IMR-90 (cell line): ENCODE results near the gene FDX1. TPM values are rescaled to one million over a fixed set of nuclear protein-coding genes. Genes with fewer than 3 reads are reported as not detected.

Experiments
- ATAC-seq: fragments of 200-7000 bp; cut with Tn5 transposase; 2 replicates; pipeline ENCODE4 v1.9.1; 2020; ENCODE audit warnings: low read depth, mild to moderate bottlenecking, moderate library complexity
- BruUV-seq: library from RNA; stranded (reverse); fragments of 400-500 nt; replicated peaks from 2 replicates; lab custom pipeline; 2021; lab: Mats Ljungman, UMichigan
- CTCF ChIA-PET: fragments of 300-600 bp; formaldehyde crosslinking; extraction: SDS; loops from one replicate; lab custom pipeline; 2021; ENCODE audit warnings: antibody characterized with exemption; lab: Yijun Ruan, JAX
- POLR2A ChIA-PET: fragments of 300-600 bp; sonication (Branson Sonifier 250); formaldehyde crosslinking; loops from one replicate; lab custom pipeline; 2022; ENCODE audit warnings: antibody characterized with exemption; ENCODE audit not compliant: unreplicated experiment; lab: Charles Lee
- DNase-seq: peaks from one replicate; pipeline ENCODE4 v3.0.0; 2013
- H2AFZ ChIP-seq: replicated peaks from 2 replicates; pipeline ENCODE3; 2013; ENCODE audit warnings: low read length, mild to moderate bottlenecking; ENCODE audit not compliant: poor library complexity
- H2AK5ac ChIP-seq: 2 replicates; pipeline ENCODE4 v1.6.1; 2013; ENCODE audit warnings: low read depth, low read length, inconsistent platforms
- H2AK9ac ChIP-seq: replicated peaks from 2 replicates; pipeline ENCODE3; 2013; ENCODE audit warnings: mild to moderate bottlenecking, low read depth, low read length, moderate library complexity; ENCODE audit not compliant: poor library complexity
- H2BK120ac ChIP-seq: 2 replicates; pipeline ENCODE4 v1.6.1; 2013; ENCODE audit warnings: low read depth, low read length, inconsistent platforms
- H2BK15ac ChIP-seq: 3 replicates; pipeline ENCODE4 v1.6.1; 2013; ENCODE audit warnings: low read depth, low read length, inconsistent platforms
- H2BK20ac ChIP-seq: 2 replicates; pipeline ENCODE4 v1.6.1; 2013; ENCODE audit warnings: low read depth, mild to moderate bottlenecking, inconsistent platforms, low read length, moderate library complexity
- H2BK5ac ChIP-seq: 2 replicates; pipeline ENCODE4 v1.6.1; 2013; ENCODE audit warnings: mild to moderate bottlenecking, low read depth, low read length, inconsistent platforms; ENCODE audit not compliant: poor library complexity, severe bottlenecking
- H3K14ac ChIP-seq: replicated peaks from 2 replicates; pipeline ENCODE4 v1.6.1; 2013; ENCODE audit warnings: low read depth, low read length, inconsistent platforms
- H3K18ac ChIP-seq: 2 replicates; pipeline ENCODE4 v1.6.1; 2013; ENCODE audit warnings: low read depth, low read length, control low read depth
- H3K23ac ChIP-seq: 2 replicates; pipeline ENCODE4 v1.6.1; 2013; ENCODE audit warnings: low read depth, low read length, inconsistent platforms
- H3K27ac ChIP-seq: 2 replicates; pipeline ENCODE4 v1.5.1; 2013; ENCODE audit warnings: mild to moderate bottlenecking, control low read depth, low read length; ENCODE audit not compliant: insufficient read depth
- H3K27me3 ChIP-seq: 2 replicates; pipeline ENCODE4 v1.6.1; 2013; ENCODE audit warnings: low read length; ENCODE audit not compliant: control insufficient read depth, insufficient read depth
- H3K36me3 ChIP-seq: 2 replicates; pipeline ENCODE4 v1.6.1; 2013; ENCODE audit warnings: low read length, mixed read lengths; ENCODE audit not compliant: control insufficient read depth, insufficient read depth
- H3K4ac ChIP-seq: 2 replicates; pipeline ENCODE4 v1.6.1; 2013; ENCODE audit warnings: low read depth, low read length, inconsistent platforms
- H3K4me1 ChIP-seq: 2 replicates; pipeline ENCODE4 v1.6.1; 2013; ENCODE audit warnings: low read length, mixed read lengths; ENCODE audit not compliant: control insufficient read depth, insufficient read depth
- H3K4me2 ChIP-seq: 2 replicates; pipeline ENCODE4 v1.6.1; 2013; ENCODE audit warnings: low read depth, mild to moderate bottlenecking, control low read depth, low read length, moderate library complexity
- H3K4me3 ChIP-seq: 2 replicates; pipeline ENCODE4 v1.5.1; 2013; ENCODE audit warnings: low read depth, mild to moderate bottlenecking, control low read depth, low read length, moderate library complexity; ENCODE audit not compliant: insufficient read depth
- H3K56ac ChIP-seq: 2 replicates; pipeline ENCODE4 v1.6.1; 2013; ENCODE audit warnings: low read length, inconsistent platforms; ENCODE audit not compliant: insufficient read depth; ENCODE audit errors: extremely low read depth
- H3K79me1 ChIP-seq, 2 experiments: 2 replicates each; pipeline ENCODE4 v1.6.1; 2013; ENCODE audit warnings: low read length in 2 of 2, inconsistent platforms in 1 of 2, low read depth in 1 of 2
- H3K9ac ChIP-seq: 2 replicates; pipeline ENCODE4 v1.6.1; 2013; ENCODE audit warnings: low read depth, low read length, control low read depth
- H3K9me1 ChIP-seq: 2 replicates; pipeline ENCODE4 v1.6.1; 2013; ENCODE audit warnings: low read length, inconsistent platforms; ENCODE audit not compliant: insufficient read depth
- H3K9me3 ChIP-seq: 2 replicates; pipeline ENCODE4 v1.6.1; 2013; ENCODE audit warnings: low read length; ENCODE audit not compliant: control insufficient read depth, insufficient read depth
- H4K20me1 ChIP-seq: 2 replicates; pipeline ENCODE4 v1.6.1; 2013; ENCODE audit warnings: low read length, inconsistent platforms; ENCODE audit not compliant: insufficient read depth
- H4K5ac ChIP-seq: 2 replicates; pipeline ENCODE4 v1.6.1; 2013; ENCODE audit warnings: mild to moderate bottlenecking, low read depth, low read length, control low read depth
- H4K8ac ChIP-seq, 2 experiments: 2 replicates each; pipeline ENCODE4 v1.6.1; 2013; ENCODE audit warnings: low read depth in 2 of 2, low read length in 2 of 2, control low read depth in 1 of 2, inconsistent platforms in 1 of 2
- H4K91ac ChIP-seq: 2 replicates; pipeline ENCODE4 v1.6.1; 2013; ENCODE audit warnings: low read depth, low read length, inconsistent platforms; ENCODE audit not compliant: insufficient read depth
- BHLHE40 ChIP-seq: fragments of 150-350 bp; IDR thresholded peaks from 2 replicates; pipeline ENCODE4 v1.6.1; 2016; ENCODE audit warnings: mild to moderate bottlenecking, low read depth, low read length
- CEBPB ChIP-seq: IDR thresholded peaks from 2 replicates; pipeline ENCODE4 v1.6.1; 2012; ENCODE audit warnings: low read depth, low read length, improper control_type of control experiment
- CHD1 ChIP-seq: IDR thresholded peaks from 2 replicates; pipeline ENCODE4 v1.6.1; 2012; ENCODE audit warnings: low read depth, low read length, improper control_type of control experiment
- FOS ChIP-seq: fragments of 150-350 bp; IDR thresholded peaks from 2 replicates; pipeline ENCODE4 v1.6.1; 2016; ENCODE audit warnings: low read depth, low read length
- MXI1 ChIP-seq: IDR thresholded peaks from 2 replicates; pipeline ENCODE4 v1.6.1; 2012; ENCODE audit warnings: low read depth, mild to moderate bottlenecking, low read length, moderate library complexity, borderline replicate concordance
- NFE2L2 ChIP-seq: fragments of 150-350 bp; IDR thresholded peaks from 2 replicates; pipeline ENCODE4 v1.6.1; 2016; ENCODE audit warnings: low read depth, mild to moderate bottlenecking, low read length
- POLR2A ChIP-seq: IDR thresholded peaks from 2 replicates; pipeline ENCODE4 v1.6.1; 2012; ENCODE audit warnings: mild to moderate bottlenecking, low read depth, low read length
- RAD21 ChIP-seq: IDR thresholded peaks from 2 replicates; pipeline ENCODE4 v1.6.1; 2012; ENCODE audit warnings: low read length, improper control_type of control experiment
- RCOR1 ChIP-seq: IDR thresholded peaks from 2 replicates; pipeline ENCODE4 v1.6.1; 2012; ENCODE audit warnings: mild to moderate bottlenecking, low read length, improper control_type of control experiment; ENCODE audit not compliant: insufficient replicate concordance
- SMC3 ChIP-seq: fragments of 150-350 bp; IDR thresholded peaks from 2 replicates; pipeline ENCODE4 v1.6.1; 2016; ENCODE audit warnings: low read depth, mild to moderate bottlenecking, antibody characterized with exemption, low read length, moderate library complexity
- WGBS, 2 experiments: methylation state at CpG; one replicate each; pipeline versions ENCODE4 v1.1.5 to v1.1.7; 2013; ENCODE audit warnings: missing lambda C conversion rate in 2 of 2; ENCODE audit not compliant: insufficient read length in 1 of 2; ENCODE audit errors: extremely low coverage in 2 of 2; 5-methylcytosine and 5-hydroxymethylcytosine counted together
- dilution Hi-C: fragments of 300-500 bp; cut with HindIII; formaldehyde crosslinking; loops from one replicate; pipeline ENCODE4 v1.14.3; 2018; ENCODE audit warnings: low sequenced_read_pairs; ENCODE audit not compliant: unreplicated experiment
- in situ Hi-C: fragments of 300-500 bp; cut with MboI; formaldehyde crosslinking; loops from 3 replicates; pipeline ENCODE4 v1.14.3; 2019; ENCODE audit warnings: low sequenced_read_pairs, inconsistent platforms, mixed read lengths
- intact Hi-C: fragments of 100-400 bp; cut with micrococcal nuclease; formaldehyde crosslinking; loops from 2 replicates; pipeline ENCODE4 v1.10.0; 2022
- polyA plus RNA-seq, 3 experiments: library from polyadenylated mRNA; depleted of rRNA; stranded (reverse); fragments of >200 nt; gene quantifications; 2 replicates each; pipeline ENCODE4 v1.2.3, GENCODE V29; 2012; ENCODE audit warnings: low replicate concordance in 1 of 3
- total RNA-seq: library from RNA; depleted of rRNA; stranded (reverse); fragments of >200 nt; gene quantifications from 2 replicates; pipeline ENCODE4 v1.2.3, GENCODE V29; 2012
- TF ChIP-seq, protein P1 (sequence below): conservative IDR thresholded peaks from 2 replicates; pipeline ENCODE4 v1.5.1; 2012; ENCODE audit warnings: mild to moderate bottlenecking, low read depth, low read length, improper control_type of control experiment
- TF ChIP-seq, protein P2 (sequence below): fragments of 150-350 bp; IDR thresholded peaks from 2 replicates; pipeline ENCODE4 v1.6.1; 2016; ENCODE audit warnings: low read depth, mild to moderate bottlenecking, low read length, moderate library complexity, borderline replicate concordance
- TF ChIP-seq, protein P3 (sequence below): fragments of 150-350 bp; IDR thresholded peaks from 2 replicates; pipeline ENCODE4 v1.6.1; 2017; ENCODE audit warnings: mild to moderate bottlenecking, antibody characterized with exemption, low read length, low read depth

The FDX1 gene
- total and polyA plus RNA-seq, 2 of the 4 experiments (the other 2 are of a cell fraction) = 4.3 to 5.1 TPM

DNA sequence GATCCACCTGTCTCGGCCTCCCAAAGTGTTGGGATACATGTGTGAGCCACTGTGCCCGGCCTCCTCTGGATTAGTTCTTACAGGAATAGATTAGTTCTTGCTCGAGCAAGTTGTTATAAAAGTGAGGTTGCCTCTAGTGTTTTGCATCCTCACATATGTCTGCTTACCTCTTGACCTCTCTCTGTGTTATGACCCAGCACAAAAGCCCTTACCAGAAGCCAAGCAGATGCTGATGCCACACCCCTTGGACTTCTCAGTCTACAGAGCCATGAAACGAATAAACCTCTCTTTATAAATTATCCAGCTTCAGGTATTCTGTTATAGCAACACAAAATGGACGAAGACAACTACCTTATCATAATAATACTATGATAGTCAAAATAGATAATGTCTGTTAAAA, 22.4 kb upstream of the FDX1 start:
- no peak overlapping the region for H2AK5ac ChIP-seq
- no peak overlapping the region for H2BK15ac ChIP-seq
- no peaks in the 10 kb centered on the region for H3K79me1 ChIP-seq
- H2AK9ac ChIP-seq = no peak overlapping the region
- H3K9me1 ChIP-seq = no peaks in the 10 kb centered on the region
- intact Hi-C loops (no loop called here), dilution Hi-C loops (no loop called here), in situ Hi-C loops (no loop called here)
- no peak overlapping the region for H4K91ac ChIP-seq
- H3K9me3 ChIP-seq = no peaks in the 10 kb centered on the region
- no peak overlapping the region for H3K9ac ChIP-seq
- H3K27ac ChIP-seq = no peak overlapping the region
- no peak overlapping the region for H3K4me3 ChIP-seq
- H3K56ac ChIP-seq = no peak overlapping the region
- H4K8ac ChIP-seq = no peak overlapping the region
- no peak overlapping the region for H2BK120ac ChIP-seq
- no peak overlapping the region for H2BK5ac ChIP-seq
- H3K27me3 ChIP-seq = no peaks in the 10 kb centered on the region
- no peak overlapping the region for H3K14ac ChIP-seq
- DNase-seq (no peak), ATAC-seq (no peak)
- no peak overlapping the region for H3K23ac ChIP-seq
- H3K4me1 ChIP-seq = no peaks in the 10 kb centered on the region
- H4K5ac ChIP-seq = no peak overlapping the region
- no peak overlapping the region for H3K4ac ChIP-seq
- H2BK20ac ChIP-seq = no peak overlapping the region
- CTCF ChIA-PET = interaction anchor here (0.8 kb wide), 1 partner anchor 10 kb away, joined by 3 read pairs; no protein-coding TSS in a partner anchor
- WGBS, 2 experiments = no CpG with 5 or more reads among the region's 5 CpGs
- TF ChIP-seq POLR2A = no peak
- TF ChIP-seq CHD1 = no peak
- TF ChIP-seq RAD21 = no peak
- TF ChIP-seq, protein P1, sequence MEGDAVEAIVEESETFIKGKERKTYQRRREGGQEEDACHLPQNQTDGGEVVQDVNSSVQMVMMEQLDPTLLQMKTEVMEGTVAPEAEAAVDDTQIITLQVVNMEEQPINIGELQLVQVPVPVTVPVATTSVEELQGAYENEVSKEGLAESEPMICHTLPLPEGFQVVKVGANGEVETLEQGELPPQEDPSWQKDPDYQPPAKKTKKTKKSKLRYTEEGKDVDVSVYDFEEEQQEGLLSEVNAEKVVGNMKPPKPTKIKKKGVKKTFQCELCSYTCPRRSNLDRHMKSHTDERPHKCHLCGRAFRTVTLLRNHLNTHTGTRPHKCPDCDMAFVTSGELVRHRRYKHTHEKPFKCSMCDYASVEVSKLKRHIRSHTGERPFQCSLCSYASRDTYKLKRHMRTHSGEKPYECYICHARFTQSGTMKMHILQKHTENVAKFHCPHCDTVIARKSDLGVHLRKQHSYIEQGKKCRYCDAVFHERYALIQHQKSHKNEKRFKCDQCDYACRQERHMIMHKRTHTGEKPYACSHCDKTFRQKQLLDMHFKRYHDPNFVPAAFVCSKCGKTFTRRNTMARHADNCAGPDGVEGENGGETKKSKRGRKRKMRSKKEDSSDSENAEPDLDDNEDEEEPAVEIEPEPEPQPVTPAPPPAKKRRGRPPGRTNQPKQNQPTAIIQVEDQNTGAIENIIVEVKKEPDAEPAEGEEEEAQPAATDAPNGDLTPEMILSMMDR = no peak
- TF ChIP-seq, protein P2, sequence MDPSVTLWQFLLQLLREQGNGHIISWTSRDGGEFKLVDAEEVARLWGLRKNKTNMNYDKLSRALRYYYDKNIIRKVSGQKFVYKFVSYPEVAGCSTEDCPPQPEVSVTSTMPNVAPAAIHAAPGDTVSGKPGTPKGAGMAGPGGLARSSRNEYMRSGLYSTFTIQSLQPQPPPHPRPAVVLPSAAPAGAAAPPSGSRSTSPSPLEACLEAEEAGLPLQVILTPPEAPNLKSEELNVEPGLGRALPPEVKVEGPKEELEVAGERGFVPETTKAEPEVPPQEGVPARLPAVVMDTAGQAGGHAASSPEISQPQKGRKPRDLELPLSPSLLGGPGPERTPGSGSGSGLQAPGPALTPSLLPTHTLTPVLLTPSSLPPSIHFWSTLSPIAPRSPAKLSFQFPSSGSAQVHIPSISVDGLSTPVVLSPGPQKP = no peak
- TF ChIP-seq SMC3 = no peak
- TF ChIP-seq BHLHE40 = no peak
- TF ChIP-seq MXI1 = no peak
- no peak for TF ChIP-seq NFE2L2
- TF ChIP-seq, protein P3, sequence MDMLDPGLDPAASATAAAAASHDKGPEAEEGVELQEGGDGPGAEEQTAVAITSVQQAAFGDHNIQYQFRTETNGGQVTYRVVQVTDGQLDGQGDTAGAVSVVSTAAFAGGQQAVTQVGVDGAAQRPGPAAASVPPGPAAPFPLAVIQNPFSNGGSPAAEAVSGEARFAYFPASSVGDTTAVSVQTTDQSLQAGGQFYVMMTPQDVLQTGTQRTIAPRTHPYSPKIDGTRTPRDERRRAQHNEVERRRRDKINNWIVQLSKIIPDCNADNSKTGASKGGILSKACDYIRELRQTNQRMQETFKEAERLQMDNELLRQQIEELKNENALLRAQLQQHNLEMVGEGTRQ = no peak
- no peak for TF ChIP-seq FOS
- no peak for TF ChIP-seq CEBPB
- TF ChIP-seq RCOR1 = no peak
- H2AFZ ChIP-seq = no peak overlapping the region
- H3K4me2 ChIP-seq = no peak overlapping the region
- POLR2A ChIA-PET = no interaction called here
- H4K20me1 ChIP-seq = no peaks in the 10 kb centered on the region
- H3K18ac ChIP-seq = no peak overlapping the region
- H3K36me3 ChIP-seq = no peaks in the 10 kb centered on the region
- no TSS peak for BruUV-seq
